HepG2 (cell line): ENCODE results near the gene PSMD2. TPM values are rescaled to one million over a fixed set of nuclear protein-coding genes. Genes with fewer than 3 reads are reported as not detected.
A peak's percentile ranks its signal among the peaks of the same experiment; 100 is the strongest.

Experiments
- ETV5 ChIP-seq: IDR thresholded peaks from 2 replicates; pipeline ENCODE4 v1.6.1; 2018; ENCODE audit warnings: missing biosample characterization, missing genetic modification reagents, inconsistent platforms, borderline replicate concordance
- NFAT5 ChIP-seq: sonication (generic); formaldehyde crosslinking; IDR thresholded peaks from 2 replicates; pipeline ENCODE4 v1.4.0; 2020; ENCODE audit warnings: missing genetic modification reagents
- NR2C2 ChIP-seq: sonication (generic); formaldehyde crosslinking; IDR thresholded peaks from 2 replicates; pipeline ENCODE4 v1.4.0; 2020; ENCODE audit warnings: missing genetic modification reagents, mild to moderate bottlenecking, moderate library complexity, borderline replicate concordance
- SRSF9 ChIP-seq: fragments of 200-400 bp; formaldehyde crosslinking; IDR thresholded peaks from 2 replicates; pipeline ENCODE4 v1.6.1; 2018; ENCODE audit warnings: borderline replicate concordance, mild to moderate bottlenecking, low read depth, low read length; ENCODE audit not compliant: insufficient read depth, poor library complexity, severe bottlenecking
- SUZ12 ChIP-seq: fragments of 150-350 bp; IDR thresholded peaks from 2 replicates; pipeline ENCODE4 v1.6.1; 2014; ENCODE audit warnings: low read depth, low read length
- TSC22D2 ChIP-seq: sonication (generic); formaldehyde crosslinking; IDR thresholded peaks from 2 replicates; pipeline ENCODE4 v1.5.1; 2020; ENCODE audit warnings: missing genetic modification reagents, mild to moderate bottlenecking, borderline replicate concordance
- YEATS2 ChIP-seq: sonication (generic); formaldehyde crosslinking; IDR thresholded peaks from 2 replicates; pipeline ENCODE4 v1.4.0; 2020; ENCODE audit warnings: missing genetic modification reagents, borderline replicate concordance
- ZNF280D ChIP-seq: sonication (generic); formaldehyde crosslinking; IDR thresholded peaks from 2 replicates; pipeline ENCODE4 v1.5.1; 2020; ENCODE audit warnings: mild to moderate bottlenecking, missing genetic modification reagents
- ZNF282 ChIP-seq: fragments of 450-650 bp; IDR thresholded peaks from 2 replicates; pipeline ENCODE4 v1.6.1; 2018; ENCODE audit not compliant: partially characterized antibody
- ZNF333 ChIP-seq: sonication (generic); formaldehyde crosslinking; IDR thresholded peaks from 2 replicates; pipeline ENCODE4 v1.4.0; 2020; ENCODE audit warnings: mild to moderate bottlenecking, missing genetic modification reagents, borderline replicate concordance
- ZNF446 ChIP-seq: sonication (generic); formaldehyde crosslinking; IDR thresholded peaks from 2 replicates; pipeline ENCODE4 v1.5.0; 2020; ENCODE audit warnings: mild to moderate bottlenecking, missing genetic modification reagents
- ZNF468 ChIP-seq: sonication (generic); formaldehyde crosslinking; IDR thresholded peaks from 2 replicates; pipeline ENCODE4 v1.8.0; 2022; ENCODE audit warnings: mild to moderate bottlenecking, moderate library complexity, missing genetic modification reagents
- ZNF543 ChIP-seq: sonication (generic); formaldehyde crosslinking; IDR thresholded peaks from 2 replicates; pipeline ENCODE4 v1.4.0; 2020; ENCODE audit warnings: mild to moderate bottlenecking, missing genetic modification reagents
- ZNF768 ChIP-seq: sonication (generic); formaldehyde crosslinking; IDR thresholded peaks from 2 replicates; pipeline ENCODE4 v1.4.0; 2020; ENCODE audit warnings: missing genetic modification reagents
- ZNF792 ChIP-seq: IDR thresholded peaks from 2 replicates; pipeline ENCODE4 v1.6.1; 2016
- polyA plus RNA-seq, 8 experiments: library from polyadenylated mRNA; depleted of rRNA in 3 of 8; stranded (reverse) in 7 of 8; unstranded in 1 of 8; fragments of >200 nt; fragmentation: Illumina TruSeq in 4 of 8; extraction: Trizol in 4 of 8; gene quantifications; 2 replicates each; pipeline versions ENCODE4 v1.2.1 to v1.2.3, GENCODE V29; 2011 to 2016; ENCODE audit warnings: low read depth in 4 of 8, missing spikeins in 1 of 8, mixed read lengths in 1 of 8; ENCODE audit not compliant: insufficient read depth in 1 of 8
- total RNA-seq, 5 experiments: library from RNA; depleted of rRNA; stranded (reverse); fragments of >200 nt; fragmentation: Illumina TruSeq; extraction: Trizol; gene quantifications; 2 replicates each; pipeline ENCODE4 v1.2.3, GENCODE V29; 2016; ENCODE audit warnings: low read depth in 1 of 5
- TF ChIP-seq, protein P1 (sequence below): sonication (generic); formaldehyde crosslinking; IDR thresholded peaks from 2 replicates; pipeline ENCODE4 v1.8.0; 2022; ENCODE audit warnings: mild to moderate bottlenecking, missing genetic modification reagents, borderline replicate concordance
- TF ChIP-seq, protein P2 (sequence below): sonication (generic); formaldehyde crosslinking; conservative IDR thresholded peaks from 2 replicates; pipeline ENCODE4 v1.5.0; 2020; ENCODE audit warnings: missing genetic modification reagents

PSMD2 gene
- total and polyA plus RNA-seq, 2 of the 13 experiments (the other 11 are each of a cell fraction or from before 2014, with no cell fraction given) = 125 to 200 TPM

- peak; percentile 60 for TF ChIP-seq SUZ12
- TF ChIP-seq ZNF333 = no peak
- TF ChIP-seq NR2C2 (CRISPR knock-in tag) = peak; percentile 98
- no peak for TF ChIP-seq ZNF280D (CRISPR knock-in tag)
- no peak for TF ChIP-seq TSC22D2 (CRISPR knock-in tag)
- no peak for TF ChIP-seq SRSF9
- TF ChIP-seq ZNF768 (CRISPR knock-in tag) = peak; percentile 63
- TF ChIP-seq ZNF468 = no peak
- TF ChIP-seq ZNF446 (CRISPR knock-in tag) = peak; percentile 42; the same call in 1 of the 2 replicates
- TF ChIP-seq ZNF792 (CRISPR knock-in tag) = peak; percentile 40; the same call in 1 of the 2 replicates
- peak; percentile 59; the same call in 1 of the 2 replicates for TF ChIP-seq YEATS2
- TF ChIP-seq ZNF543 (CRISPR knock-in tag) = 0 out of 2 replicates have a peak, but pooled peaks have one; percentile 20
- TF ChIP-seq, protein P1, sequence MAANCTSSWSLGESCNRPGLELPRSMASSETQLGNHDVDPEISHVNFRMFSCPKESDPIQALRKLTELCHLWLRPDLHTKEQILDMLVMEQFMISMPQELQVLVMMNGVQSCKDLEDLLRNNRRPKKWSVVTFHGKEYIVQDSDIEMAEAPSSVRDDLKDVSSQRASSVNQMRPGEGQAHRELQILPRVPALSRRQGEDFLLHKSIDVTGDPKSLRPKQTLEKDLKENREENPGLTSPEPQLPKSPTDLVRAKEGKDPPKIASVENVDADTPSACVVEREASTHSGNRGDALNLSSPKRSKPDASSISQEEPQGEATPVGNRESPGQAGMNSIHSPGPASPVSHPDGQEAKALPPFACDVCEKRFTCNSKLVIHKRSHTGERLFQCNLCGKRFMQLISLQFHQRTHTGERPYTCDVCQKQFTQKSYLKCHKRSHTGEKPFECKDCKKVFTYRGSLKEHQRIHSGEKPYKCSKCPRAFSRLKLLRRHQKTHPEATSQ (CRISPR knock-in tag) = no peak
- no peak for TF ChIP-seq ZNF282
- TF ChIP-seq ETV5 (CRISPR knock-in tag) = peak; percentile 66; the same call in 1 of the 2 replicates
- TF ChIP-seq NFAT5 = peak; percentile 79; the same call in 1 of the 2 replicates
- TF ChIP-seq, protein P2, sequence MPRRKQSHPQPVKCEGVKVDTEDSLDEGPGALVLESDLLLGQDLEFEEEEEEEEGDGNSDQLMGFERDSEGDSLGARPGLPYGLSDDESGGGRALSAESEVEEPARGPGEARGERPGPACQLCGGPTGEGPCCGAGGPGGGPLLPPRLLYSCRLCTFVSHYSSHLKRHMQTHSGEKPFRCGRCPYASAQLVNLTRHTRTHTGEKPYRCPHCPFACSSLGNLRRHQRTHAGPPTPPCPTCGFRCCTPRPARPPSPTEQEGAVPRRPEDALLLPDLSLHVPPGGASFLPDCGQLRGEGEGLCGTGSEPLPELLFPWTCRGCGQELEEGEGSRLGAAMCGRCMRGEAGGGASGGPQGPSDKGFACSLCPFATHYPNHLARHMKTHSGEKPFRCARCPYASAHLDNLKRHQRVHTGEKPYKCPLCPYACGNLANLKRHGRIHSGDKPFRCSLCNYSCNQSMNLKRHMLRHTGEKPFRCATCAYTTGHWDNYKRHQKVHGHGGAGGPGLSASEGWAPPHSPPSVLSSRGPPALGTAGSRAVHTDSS (CRISPR knock-in tag) = 0 out of 2 replicates have a peak, but pooled peaks have one; percentile 47
Measured at GRCh38 chr3:184298759-184299487, at the start of gene PSMD2 (continued).
